HG03066 (cell line): ENCODE results near the gene PRG3.
"Not testable (repeated sequence)": the region's sequence is repeated elsewhere in the genome, so short reads cannot be mapped to it uniquely, and the experiment has no call there.

Experiments used
- ATAC-seq: cut with Tn5 transposase; IDR thresholded peaks from one replicate; pipeline ENCODE4 v1.9.1; 2021; ENCODE audit warnings: low read depth; ENCODE audit not compliant: unreplicated experiment

Gene PRG3

DNA sequence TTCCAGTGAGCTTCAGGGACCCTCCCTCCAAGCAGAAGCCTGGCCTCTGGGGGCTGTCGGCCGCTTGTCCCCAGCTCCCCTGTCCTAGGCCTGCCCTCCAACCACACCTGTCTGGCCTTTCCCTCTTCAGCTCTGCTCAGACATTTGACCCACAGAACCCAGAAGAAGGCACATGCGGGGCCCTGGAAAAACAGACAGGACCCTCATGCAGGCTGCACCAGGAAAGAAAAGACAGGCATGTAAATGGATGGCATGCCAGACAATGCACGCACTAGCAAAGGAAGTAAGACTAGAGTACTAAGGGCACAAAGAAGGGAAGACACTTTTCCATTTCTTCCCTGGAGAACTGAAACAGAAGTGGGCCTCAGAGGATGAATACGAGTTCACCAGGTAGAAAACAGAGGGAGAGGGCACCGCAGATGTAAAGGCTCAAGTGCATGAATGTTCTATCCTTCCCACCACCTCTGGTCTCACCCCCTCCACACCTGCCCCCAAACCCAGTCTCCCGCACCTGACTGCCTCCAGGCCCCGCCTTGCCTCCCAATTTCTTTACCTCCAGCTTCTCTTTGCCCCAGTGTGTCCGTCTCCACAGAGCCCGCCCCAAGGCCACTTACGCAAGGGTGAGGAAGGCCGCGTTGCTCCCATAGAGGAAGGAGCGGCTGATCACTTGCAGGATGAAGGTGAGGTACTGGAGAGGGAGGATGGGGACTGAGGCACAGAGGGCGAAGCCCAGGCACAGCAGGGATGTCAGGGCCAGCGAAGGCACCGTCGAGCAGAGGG is 28.6 kb upstream of the PRG3 start:
- no peak for ATAC-seq

DNA sequence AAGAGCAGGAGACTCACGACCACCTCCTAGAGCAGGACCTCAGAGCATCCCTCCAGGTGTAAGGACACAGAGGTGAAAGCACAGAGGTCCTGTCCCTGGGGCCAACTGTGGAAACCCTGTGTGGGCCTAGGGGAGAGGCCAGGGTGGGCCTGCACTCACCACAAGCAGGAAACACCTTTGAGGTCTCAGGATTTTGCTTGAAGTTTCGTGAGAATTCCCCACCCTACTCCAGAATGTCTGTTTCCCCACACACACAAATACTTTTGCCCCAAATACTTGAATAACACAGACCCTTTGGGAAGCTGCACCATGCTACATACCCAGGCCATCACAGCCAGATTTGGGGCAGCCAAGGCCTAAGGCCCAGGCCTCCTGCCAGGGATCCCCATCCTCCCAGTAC is 27.8 kb upstream of the PRG3 start:
- no peak for ATAC-seq

DNA sequence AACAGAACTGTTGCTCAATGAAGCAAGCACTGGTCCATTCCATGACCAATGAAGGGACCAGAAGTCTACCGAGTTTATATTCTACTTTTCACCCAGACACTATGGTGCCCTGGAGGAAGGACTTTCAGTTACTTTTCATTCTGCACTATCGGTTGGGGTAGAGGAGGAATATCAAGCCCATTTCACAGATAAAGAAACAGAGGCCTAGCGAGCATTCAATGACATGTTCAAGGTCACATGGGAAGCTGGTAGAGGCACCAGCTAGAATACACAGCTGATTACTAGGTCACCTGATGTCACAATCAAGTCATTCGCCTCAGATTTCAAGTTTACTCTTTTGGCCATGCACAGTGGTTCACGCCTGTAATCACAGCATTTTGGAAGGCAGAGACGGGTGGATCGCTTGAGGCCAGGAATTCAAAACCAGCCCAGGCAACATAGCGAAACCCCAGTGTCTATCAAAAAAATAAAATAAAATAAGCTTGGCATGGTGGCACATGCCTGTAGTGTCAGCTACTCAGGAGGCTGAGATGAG is 27.1 kb upstream of the PRG3 start:
- no peak for ATAC-seq

DNA sequence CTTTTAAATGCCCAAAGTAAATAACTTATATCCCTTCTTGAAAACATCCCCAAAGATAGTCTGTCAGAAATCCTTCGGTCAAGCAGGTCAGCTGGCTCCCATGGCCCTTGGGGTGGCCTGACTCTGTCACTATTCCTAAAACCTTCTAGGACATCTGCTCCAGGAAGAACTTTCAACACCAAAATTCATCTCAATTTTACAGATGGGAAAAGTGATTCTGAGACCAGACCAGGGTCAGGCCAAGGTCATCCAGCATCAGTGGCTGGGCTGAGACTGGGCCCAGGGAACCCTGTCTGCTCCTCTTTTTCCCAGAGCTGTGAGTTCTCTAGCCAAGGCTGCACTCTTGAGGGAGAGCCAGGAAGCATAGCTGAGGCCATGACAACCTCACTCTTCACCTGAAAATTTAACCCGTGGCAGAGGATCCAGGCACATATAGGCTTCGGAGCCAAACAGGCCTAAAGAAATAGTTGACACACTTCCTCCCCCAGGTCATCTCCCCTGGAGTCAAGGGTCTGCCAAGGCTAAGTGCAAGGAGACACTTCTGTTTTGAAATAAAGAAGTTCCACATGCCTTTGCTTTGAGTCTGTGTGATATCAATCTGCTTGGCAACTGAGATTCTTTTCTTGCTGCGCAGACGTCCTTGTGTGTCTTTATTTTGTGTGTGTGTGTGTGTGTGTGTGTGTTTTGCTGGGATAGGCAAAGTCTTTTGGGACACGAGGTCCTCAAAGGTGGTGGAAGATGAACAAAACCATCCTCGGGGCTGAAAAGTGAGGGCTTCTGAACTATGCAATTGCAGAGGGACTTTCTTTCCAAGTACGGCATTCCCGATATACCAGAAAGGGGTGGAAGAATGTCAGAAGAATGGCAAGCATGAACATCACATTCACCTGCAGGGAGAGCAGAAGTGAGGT is 26.3 kb upstream of the PRG3 start:
- no peak for ATAC-seq

DNA sequence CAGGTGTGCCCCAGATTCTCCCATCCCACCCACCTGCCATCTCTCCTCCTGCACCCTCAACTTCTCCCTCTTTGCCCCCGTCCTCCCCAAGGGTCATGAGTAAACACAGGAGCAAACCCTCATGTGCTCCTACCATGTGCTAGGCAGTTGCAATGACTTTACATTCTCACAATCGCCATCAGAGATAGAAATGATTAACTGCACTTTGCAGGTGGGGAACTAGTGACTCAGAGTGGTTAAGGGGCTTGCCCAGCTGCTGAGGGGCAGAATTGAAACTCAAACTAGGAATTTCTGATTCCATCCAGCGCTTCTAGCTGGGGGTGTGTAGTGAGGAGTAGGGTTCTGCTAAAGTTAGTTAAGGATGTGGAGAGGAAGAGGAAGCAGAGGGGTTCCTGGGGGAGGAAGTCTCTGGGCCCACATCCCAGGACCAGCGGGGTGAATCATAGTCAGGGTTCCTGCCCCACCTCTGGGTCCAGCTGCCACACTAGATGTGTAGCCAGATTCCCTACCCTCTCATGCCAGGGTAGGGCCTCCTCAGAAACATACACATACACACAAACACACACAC is 25.5 kb upstream of the PRG3 start:
- ATAC-seq = no peak

DNA sequence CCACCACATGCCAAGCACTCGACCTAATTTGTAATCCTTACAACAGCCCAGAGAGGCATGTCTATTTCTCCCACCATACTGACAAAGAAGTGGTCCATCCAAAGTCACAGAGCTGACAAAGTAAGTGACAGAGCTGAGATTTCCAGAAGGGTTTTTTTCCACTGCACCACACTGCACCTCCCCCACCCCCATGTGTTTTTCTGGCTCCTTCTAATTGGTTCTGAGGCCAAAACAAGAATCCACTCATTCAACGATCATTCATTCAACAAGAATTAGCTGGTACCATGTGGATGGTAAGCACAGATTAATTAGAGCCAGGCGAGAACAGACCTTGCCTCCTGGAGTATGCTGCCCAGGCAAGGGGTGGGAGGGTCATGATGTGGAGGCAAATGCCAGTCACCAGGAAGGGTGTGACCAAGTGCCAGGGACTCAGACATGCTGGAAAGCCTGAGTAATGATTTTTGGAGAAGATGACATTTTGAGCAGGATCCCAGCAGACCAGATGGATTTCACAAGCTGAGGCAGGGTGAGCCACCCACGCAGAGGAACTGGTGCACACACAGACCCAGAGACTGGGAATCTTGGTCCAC is 24.4 kb upstream of the PRG3 start:
- no peak for ATAC-seq

DNA sequence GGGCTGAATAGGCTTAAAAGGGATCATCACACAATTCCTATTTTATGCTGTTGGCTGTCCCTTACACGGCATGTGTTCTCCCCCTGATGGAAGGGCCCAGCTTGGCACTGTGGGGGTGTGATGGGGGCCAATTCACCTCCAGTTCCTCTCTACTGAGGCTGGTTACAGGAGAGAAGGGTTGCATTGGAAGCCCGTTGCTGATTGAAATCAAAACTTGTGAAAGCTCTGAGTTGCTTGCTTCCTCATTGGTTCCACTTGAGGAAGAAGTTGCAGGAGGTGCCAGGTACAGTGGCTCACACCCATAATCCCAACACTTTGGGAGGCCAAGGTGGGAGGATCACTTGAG is 22.8 kb upstream of the PRG3 start:
- no peak for ATAC-seq

DNA sequence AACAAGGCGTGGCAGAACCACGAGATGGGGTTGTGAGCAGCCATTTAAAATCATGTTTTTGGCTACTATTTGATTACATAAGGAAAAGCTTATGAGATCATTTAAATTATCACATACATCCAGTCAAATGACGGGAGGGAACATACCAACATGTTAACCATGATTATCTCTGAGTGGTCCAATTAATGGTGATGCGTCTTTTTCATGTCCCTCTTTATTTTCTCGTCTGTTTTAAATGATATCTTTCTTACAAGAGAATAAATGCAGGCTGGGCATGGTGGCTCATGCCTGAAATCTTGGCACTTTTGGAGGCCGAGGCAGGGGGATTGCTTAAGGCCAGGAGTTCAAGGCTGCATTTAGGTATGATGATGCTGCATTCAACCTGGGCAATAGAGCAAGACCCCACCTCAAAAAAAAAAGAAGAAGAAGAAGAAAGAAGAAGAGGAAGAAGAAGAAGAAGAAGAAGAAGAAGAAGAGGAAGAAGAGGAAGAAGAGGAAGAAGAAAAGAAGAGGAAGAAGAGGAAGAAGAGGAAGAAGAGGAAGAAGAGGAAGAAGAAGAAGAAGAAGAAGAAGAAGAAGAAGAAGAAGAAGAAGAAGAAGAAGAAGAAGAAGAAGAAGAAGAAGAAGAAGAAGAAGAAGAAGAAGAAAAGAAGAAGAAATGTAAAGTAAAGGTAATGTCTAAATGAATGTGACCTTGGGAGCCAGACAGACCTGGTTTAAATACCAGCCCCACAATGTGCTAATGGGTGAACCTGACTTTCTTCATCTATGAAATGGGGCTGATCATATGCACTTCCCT is 22.3 kb upstream of the PRG3 start:
- not testable (repeated sequence) for ATAC-seq

DNA sequence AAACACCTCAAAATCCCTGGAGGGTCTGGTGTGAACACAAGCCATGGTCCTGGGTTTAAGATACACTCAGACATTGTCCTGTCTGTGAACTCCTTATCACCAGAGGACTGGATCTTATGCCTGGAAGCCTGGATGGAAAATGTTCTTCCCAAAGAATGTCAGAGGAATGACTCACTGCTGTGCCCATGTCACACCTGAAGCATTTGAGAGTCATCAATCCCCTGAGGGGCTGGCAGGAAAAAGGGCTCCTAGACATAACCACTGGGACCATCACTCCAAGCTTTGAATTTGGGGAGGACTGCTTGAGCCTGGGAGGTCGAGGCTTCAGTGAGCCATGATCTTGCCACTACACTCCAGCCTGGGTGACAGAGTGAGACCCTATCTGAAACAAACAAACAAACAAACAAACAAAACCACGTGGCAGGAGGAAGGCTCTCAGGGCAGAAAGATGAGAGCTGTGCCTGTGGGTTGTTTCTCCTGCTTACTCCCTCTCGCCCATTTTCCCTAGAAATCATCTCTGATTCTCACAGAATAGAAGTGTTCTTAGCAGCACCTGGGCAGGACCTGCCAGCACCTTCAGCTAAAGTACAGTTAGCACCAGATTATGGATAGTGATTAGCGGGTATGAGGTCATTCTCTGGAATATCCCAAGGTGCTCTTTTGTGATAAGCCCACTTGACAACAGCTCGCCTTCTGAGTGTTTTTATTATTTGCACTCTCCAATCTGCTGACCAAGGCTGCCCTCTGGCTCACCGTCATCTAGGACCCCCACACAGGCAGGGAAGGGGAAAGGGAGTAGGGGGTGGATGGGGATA is 21.4 kb upstream of the PRG3 start:
- no peak for ATAC-seq

DNA sequence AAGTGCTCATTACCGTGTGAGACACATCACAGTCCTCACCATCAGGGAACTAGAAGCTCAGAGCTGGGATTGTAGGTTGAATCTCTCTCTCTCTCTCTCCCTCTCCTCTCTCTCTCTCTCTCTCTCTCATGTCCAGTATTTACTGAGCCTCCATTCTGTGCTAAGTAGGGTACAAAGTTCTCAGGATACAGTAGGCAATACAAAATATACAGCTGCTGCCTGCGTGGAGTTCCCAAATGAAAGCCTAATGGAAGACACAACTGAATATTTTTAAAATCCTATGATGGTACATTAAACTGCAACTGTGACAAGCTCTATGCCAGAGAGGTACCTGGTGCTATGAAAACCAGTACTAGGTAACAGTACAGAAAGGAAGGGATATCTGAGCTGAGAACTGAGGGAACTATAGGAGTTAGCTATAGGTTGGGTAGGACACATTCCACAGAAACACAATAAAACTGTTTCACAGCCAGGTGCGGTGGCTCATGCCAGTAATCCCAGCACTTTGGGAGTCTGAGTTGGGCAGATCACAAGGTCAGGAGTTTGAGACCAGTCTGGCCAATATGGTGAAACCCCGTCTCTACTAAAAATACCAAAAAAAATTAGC is 19.1 kb upstream of the PRG3 start:
- no peak for ATAC-seq

DNA sequence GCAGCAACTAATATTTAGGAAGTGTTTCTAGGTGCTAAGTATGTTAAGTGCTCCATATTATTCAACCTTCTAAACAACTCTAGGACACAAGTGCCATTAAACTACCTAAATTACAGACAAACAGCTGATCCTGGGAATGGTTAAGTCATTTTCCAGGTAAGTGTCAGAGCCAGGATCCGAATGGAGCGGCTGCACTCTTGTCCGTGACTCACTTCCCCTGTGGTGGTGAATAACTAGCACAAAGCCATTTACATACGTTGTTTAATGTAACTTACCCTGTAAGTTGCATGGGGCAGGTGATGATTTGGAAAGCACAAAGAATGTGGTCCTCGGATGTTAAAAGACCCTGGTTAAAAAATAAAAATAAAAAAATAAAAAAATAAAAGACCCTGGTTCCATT is 18.3 kb upstream of the PRG3 start:
- ATAC-seq = no peak

DNA sequence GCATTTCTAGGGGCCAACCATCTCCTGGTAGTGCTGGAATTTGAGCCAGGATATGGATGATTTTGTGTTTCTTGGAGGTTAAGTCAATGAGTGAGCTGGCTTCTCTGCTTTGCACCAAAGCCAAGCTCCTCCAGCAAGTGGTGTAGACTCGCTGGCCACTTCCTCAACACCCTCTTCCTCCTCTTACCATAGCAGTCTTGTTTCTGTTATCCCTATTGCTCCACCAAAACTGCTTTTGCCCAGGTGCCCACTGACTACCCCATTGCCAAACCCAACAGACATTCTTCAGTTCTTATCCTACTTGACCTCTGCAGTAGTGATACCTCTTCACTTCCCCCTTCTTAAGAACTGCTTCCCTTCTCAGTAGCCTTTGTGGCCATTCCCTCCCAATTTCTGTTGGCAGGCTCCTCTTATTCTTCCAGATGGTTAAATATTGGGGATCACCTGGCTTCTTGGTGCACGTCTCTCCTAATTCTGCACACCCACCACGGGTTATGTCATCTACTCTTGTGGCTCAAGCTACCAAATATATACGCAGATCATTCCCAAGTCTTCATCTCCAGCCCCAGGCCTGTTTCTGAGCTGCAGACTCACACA is 16.5 kb upstream of the PRG3 start:
- no peak for ATAC-seq

DNA sequence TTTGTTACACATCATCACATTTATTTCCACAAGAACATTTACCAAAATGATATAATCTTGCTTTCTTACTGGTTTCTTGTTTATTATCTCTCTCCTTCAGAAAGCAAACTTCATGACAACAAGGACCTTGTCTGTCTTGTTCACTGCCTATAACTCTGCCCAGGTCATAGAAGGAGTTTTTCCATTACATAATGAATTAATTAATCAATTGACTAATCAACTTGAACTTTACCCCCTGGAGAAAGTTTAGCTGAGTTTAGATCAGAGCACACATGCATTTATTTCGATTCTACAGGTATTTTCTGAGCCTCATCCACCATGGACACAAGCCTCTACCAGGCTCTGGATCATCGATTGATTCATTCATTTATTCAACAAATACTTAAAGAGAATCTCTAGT is 15.8 kb upstream of the PRG3 start:
- no peak for ATAC-seq

DNA sequence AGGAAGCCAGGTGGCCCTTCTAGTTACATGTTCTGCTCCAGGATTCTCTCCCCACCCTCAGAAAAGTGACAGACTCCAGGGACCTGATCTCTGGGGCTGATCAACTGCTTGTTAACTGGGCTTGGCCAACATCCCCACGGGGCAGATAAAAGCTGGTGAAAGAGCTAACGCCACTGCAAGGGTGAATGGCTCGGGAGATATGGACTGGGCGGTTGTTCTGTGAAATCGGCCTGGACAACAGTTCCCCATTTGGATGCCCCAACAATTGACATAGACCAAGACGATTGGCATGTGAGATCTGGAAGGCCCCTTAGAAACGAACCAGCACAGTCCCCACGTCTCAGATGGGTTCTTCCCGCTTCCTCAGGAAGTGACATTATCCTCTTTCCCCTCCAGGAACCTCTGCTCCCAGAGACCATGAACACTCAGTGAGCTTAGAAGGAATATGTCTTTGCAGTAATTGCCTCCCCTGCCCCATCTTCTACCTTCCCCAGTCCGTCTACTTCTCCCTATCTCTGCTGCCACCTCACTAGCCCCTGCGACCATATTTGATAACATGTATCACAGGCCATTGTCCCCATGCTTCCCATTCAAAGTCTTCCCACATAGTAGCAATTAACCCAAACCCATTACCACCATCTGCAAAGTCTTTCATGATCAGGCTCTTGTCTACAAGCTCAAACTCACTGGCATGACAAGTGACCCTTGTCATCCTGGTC is 15.1 kb upstream of the PRG3 start:
- ATAC-seq = no peak

DNA sequence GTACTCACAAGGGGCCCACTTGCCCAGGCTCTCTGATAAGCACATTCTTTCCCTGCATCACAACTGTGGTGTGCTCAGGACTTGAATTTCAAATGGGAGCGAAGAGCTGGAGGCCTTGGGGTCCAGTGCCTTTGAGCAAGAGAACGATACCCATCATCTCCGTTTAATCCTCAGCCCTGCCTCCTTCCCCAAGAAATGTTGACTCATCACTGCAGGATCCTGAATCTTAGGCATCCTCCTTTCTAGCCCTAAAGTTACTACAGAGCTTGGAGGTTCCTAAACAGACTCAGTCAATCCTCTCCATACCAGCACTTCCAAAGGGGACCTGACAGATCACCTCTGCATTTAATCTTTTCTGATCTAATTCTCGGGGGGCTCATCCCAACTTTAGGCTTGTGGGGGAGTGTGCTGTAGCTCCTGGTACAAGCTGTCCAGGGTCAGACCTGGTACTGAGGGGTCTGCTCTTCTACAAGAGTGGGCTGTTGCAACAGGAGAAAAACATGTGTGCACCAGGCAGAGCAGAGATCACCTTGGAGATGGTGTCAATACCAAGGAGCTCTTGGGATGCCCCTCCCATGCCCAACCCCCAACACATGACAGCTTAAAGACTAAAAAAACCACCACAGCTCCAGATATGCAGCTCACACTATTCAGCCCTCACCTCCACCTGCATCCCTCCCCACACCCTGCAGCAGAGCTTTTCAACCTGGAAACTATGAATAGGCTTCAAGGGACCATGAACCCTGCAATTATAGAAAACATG is 13.4 kb upstream of the PRG3 start:
- no peak for ATAC-seq

DNA sequence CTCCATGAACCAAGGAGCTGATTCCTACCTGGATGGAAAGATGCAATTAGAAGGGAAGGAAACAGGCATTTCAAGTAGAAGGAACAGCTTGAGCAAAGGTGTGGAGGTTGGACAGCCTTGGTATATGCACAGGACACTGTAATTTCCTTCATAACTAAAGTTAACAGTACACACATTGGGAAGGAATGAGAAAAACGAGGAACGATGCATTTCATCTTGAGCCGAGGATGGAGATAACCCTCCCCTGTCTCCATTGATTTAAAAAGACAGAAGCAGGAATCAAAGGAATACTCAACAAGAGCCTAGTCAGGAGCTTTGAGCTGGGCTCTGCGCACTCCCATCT is 11.8 kb upstream of the PRG3 start:
- ATAC-seq = no peak

DNA sequence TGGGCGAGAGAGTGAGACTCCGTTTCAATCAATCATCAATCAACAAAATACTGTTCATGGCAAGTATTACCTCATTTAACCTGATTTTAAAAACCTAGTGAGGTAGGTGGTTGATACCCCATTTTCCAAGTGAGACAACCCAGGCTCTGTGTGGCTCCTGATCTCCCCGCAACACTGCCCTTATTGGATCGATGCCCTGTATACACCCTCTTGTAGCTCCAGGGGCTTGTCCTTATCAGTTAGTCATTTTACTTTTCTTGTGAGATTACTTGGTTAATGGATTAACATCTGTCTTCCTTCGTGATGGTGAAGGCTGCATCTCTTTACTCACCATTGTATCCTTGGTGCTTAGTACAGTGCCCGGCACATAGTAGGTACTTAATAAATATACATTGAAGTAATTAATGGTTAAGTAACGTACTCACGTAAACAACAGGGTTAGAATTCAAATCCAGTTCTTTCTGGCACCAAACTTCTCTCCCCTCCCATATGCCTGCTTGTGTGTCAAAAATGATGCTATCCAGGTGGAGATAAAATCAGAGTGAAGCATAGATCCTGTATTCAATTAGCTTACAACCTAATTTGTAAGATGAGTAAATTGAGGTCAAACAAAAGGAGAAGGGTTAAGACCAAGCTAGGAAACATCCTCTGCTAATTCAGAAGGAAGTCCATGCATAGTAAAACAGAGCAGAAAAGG is 11.3 kb upstream of the PRG3 start:
- no peak for ATAC-seq
